Measurements from ENCODE around the gene TRO.

The TRO gene

DNA sequence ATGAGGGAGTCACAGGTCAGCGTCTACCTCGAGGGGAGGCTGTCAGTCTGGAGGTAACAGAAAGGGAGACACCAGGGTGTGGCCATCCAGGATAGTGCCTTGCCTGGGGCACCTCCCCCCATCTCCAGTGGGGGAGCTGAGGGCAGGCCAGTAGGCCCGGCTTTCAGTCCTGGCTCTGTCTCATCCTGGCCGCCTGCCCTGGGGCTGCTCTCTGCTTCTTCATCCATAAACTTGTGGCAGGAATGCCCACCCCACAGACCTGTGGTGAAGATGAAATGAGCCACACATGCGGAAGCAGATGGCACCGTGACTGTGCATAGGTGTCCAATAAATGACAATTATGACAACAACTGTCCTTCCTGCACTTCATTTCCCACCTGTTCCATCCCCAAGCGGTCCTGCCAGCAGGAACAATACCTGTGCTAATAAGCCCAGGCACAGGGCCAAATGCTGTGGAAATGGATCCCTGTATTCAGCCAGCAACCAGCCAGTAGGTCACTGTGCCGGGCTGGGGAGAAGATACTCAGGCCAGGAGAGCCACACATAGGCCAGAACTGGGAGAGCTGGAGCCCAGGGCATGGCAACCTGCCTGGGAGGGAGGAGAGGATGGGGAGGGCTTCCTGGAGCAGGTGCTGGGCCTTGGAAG lies 30.2 kb downstream of the TRO start:
- no peak for DNase-seq
- in situ Hi-C loops (cut with HindIII; ENCODE audit: low pct_ligation_motif_present, low pct_unique_long_range_greater_than_20kb, low sequenced_read_pairs), result no loop called here

- in situ Hi-C loops (cut with HindIII; ENCODE audit: low pct_ligation_motif_present, low pct_unique_long_range_greater_than_20kb, low sequenced_read_pairs), result no loop called here
- DNase-seq, result no peak
These were observed 41.1 kb downstream of the TRO start for GRCh38 chrX:54961750-54962149.

GRCh38 chrX:54964766-54965497 lies 44.3 kb downstream of the TRO start:
- no peak for DNase-seq
- in situ Hi-C loops (cut with HindIII; ENCODE audit: low pct_ligation_motif_present, low pct_unique_long_range_greater_than_20kb, low sequenced_read_pairs), result no loop called here

- in situ Hi-C loops (cut with HindIII; ENCODE audit: low pct_ligation_motif_present, low pct_unique_long_range_greater_than_20kb, low sequenced_read_pairs), result no loop called here
These were observed 56.8 kb downstream of the TRO start for GRCh38 chrX:54977387-54977786.

GRCh38 chrX:54978448-54978847 lies 57.8 kb downstream of the TRO start:
- in situ Hi-C loops (cut with HindIII; ENCODE audit: low pct_ligation_motif_present, low pct_unique_long_range_greater_than_20kb, low sequenced_read_pairs), result no loop called here
- no peak for DNase-seq

More at GRCh38 chrX:54977387-54977786, 56.8 kb downstream of the TRO start:
- no peak for DNase-seq

- no peak for DNase-seq
- in situ Hi-C loops (cut with HindIII; ENCODE audit: low pct_ligation_motif_present, low pct_unique_long_range_greater_than_20kb, low sequenced_read_pairs), result no loop called here
These were observed 58.8 kb downstream of the TRO start for GRCh38 chrX:54979432-54979831.

GRCh38 chrX:54980334-54980733 lies 59.7 kb downstream of the TRO start:
- no peak for DNase-seq
- in situ Hi-C loops (cut with HindIII; ENCODE audit: low pct_ligation_motif_present, low pct_unique_long_range_greater_than_20kb, low sequenced_read_pairs), result no loop called here
